GM21423 (cell line): Measurements from ENCODE around the gene ZRANB2.

Experiments used
- ATAC-seq: cut with Tn5 transposase; IDR thresholded peaks from one replicate; pipeline ENCODE4 v1.9.1; 2021; ENCODE audit warnings: mild to moderate bottlenecking, moderate library complexity; ENCODE audit not compliant: unreplicated experiment

Gene ZRANB2

GRCh38 chr1:71068325-71069240 is 12.3 kb downstream of the ZRANB2 start:
- ATAC-seq: peak; percentile 92

- ATAC-seq: no peak
Measured at GRCh38 chr1:71054791-71055190, 26.0 kb downstream of the ZRANB2 start.

- ATAC-seq: no peak
Measured at GRCh38 chr1:71054281-71054731, 26.5 kb downstream of the ZRANB2 start.

GRCh38 chr1:71053758-71054157 is 27.1 kb downstream of the ZRANB2 start:
- ATAC-seq: no peak

GRCh38 chr1:71053146-71053545 is 27.7 kb downstream of the ZRANB2 start:
- ATAC-seq: no peak

GRCh38 chr1:71049951-71050598 is 30.8 kb downstream of the ZRANB2 start:
- ATAC-seq: peak; percentile 55

GRCh38 chr1:71047635-71048607 is 32.9 kb downstream of the ZRANB2 start, which contains the start of gene PTGER3:
Gene PTGER3, minus strand, starts transcription at chr1:71047816. Its CDS starts 239 bp downstream, at chr1:71047577.
- ATAC-seq: no peak

GRCh38 chr1:71046891-71047634 is 33.8 kb downstream of the ZRANB2 start:
- ATAC-seq: no peak

- no peak for ATAC-seq
Measured at GRCh38 chr1:71045463-71046028, 35.3 kb downstream of the ZRANB2 start.

- no peak for ATAC-seq
Measured at GRCh38 chr1:71044833-71045232, 36.0 kb downstream of the ZRANB2 start.

GRCh38 chr1:71043065-71043464 is 37.8 kb downstream of the ZRANB2 start:
- ATAC-seq: no peak

- no peak for ATAC-seq
Measured at GRCh38 chr1:71041806-71042205, 39.0 kb downstream of the ZRANB2 start.

- no peak for ATAC-seq
Measured at GRCh38 chr1:71039661-71040262, 41.1 kb downstream of the ZRANB2 start.

GRCh38 chr1:71038942-71039341 is 41.9 kb downstream of the ZRANB2 start:
- ATAC-seq: no peak

GRCh38 chr1:71037829-71038620 is 42.8 kb downstream of the ZRANB2 start:
- ATAC-seq: no peak

GRCh38 chr1:71037066-71037465 is 43.8 kb downstream of the ZRANB2 start:
- no peak for ATAC-seq

GRCh38 chr1:71033136-71033535 is 47.7 kb downstream of the ZRANB2 start:
- no peak for ATAC-seq

- ATAC-seq: no peak
Measured at GRCh38 chr1:71031426-71031825, 49.4 kb downstream of the ZRANB2 start.

GRCh38 chr1:71030026-71030425 is 50.8 kb downstream of the ZRANB2 start:
- ATAC-seq: no peak
